Dedifferentiated amniotic fluid mesenchymal stem cell (primary cell): ENCODE results near the gene LUZP2.
A peak's percentile ranks its signal among the peaks of the same experiment; 100 is the strongest.

Experiments used
- DNase-seq: peaks from one replicate; pipeline ENCODE4 v3.0.0-alpha.2; 2016; ENCODE audit errors: extremely low spot score

Gene LUZP2

DNA sequence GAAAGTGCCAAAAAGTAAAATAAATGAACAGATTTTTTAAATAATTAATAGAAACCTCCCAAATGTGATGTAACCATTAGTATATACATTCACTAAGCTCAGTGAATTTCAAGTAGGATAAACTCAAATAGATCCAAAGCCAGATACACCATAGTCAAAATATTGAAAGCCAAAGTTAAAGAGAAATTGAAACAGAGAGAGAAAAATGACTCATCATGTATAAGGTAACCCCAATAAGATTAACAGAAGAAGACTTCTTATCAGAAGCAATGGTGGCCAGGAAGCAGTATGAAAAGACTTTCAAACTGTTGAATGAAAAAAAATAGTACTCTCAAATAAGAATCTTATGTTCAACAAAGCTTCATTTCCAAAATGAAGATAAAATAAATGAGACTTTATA lies 70.5 kb downstream of the LUZP2 start:
- DNase-seq, result no peak

DNA sequence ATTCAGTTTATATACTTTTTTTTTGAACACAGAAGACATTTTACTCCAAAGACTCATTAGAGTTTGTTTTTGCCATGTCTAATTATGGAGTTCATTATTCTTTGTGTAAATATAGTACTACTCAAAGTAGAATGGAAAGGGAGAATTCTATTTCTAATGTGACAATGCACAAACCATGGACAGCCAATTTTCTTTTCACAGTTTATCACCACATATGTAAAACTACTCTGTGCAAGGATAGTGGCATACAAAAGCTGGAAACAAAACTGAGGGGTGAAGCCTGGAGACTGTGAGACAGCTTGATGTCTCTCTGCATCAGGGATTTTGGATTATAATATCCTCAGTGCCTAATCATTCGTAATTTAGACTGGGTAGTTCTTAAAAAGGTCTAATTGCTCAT lies 75.5 kb downstream of the LUZP2 start:
- no peak for DNase-seq

DNA sequence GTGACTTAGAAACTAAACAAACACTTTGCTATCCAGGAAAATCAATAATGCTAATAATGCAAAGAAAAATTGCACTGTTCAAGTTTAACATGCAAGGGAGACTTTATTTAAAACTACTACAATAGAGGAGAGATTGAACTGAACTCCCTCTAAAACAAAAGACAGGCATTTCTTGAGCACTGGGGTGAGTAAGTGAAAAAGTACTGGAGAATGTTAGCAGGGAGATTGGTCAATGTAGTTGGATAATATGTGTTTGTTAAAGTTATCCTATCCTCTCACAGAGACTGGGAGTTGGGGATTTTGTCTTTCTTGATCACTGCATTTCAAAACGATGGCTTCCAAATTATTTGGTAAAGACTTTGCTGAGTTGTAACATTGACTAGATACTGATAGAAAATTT lies 77.6 kb downstream of the LUZP2 start:
- DNase-seq, result no peak

DNA sequence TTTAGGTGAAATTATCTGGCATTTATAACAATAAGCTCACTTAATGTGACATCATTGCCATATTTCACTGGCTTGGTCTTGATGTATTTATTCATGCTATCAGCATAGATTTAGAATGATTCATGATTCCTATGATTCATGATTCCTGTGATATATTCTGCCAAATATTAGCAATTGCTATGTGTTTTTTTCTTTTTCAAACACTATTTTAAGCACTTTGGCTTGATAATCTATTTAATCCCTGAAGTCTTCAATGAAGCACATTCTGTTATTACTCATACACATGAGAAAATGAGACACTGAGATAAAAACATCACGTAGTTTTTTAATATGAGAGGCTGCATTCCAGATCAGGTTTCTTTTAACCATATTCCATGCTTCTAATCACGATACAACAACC lies 78.5 kb downstream of the LUZP2 start:
- peak; percentile 52 for DNase-seq

DNA sequence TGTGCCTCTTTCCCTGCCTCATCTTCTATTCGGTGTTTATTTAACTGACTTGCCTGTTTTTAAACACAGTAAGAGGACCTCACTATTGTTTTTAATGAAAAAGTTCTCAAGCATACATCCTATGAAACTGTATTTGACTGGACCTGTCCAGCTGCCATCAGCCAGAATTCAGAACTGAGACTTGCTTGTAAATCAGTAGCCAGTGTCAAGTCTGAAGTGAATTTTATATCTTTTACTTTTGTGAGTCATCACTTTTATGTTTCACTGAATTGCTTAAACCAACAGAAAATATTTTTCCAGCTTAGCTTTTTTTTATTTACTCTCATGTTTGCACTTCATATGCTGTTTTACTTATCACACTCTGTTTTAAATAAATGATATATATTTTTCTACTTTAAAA lies 88.3 kb downstream of the LUZP2 start:
- DNase-seq, result peak; percentile 27

DNA sequence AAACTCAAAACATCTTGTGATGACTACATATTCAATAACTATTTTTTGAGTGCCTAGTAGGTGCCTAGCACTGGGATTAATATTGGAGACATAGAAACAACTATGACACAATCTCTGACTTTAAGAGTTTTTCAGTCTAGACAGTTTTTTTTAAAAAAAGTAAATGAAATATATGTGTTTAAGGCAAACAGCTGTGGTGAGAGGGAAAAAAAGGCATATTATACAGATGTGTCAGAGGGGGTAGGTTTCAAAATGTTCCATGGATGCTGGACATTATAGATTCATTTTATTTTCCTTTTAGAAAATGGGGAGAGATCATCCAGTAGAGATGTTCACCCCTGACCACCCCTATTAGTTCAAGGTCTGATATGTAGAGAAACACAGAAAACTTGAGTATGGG lies 90.8 kb downstream of the LUZP2 start:
- DNase-seq, result no peak

DNA sequence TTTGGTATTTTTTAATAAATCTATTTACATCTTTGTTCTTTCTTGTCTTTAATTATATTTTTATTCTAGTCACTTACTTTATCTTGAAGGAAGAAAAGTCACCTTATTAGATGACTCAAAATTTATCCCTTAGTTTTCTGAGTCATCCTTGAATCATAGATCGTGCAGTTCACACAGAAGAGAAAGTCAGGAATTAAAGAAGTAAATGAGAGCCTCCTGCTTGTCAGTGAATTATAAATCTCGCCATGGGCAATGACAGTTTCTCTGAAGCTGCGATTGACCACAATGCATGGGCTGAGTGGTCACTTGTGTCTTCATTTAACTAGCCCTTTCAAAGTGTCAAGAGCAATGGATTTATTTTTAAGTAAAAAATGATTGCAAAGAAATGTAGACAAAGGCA lies 91.2 kb downstream of the LUZP2 start:
- DNase-seq, result peak; percentile 27

DNA sequence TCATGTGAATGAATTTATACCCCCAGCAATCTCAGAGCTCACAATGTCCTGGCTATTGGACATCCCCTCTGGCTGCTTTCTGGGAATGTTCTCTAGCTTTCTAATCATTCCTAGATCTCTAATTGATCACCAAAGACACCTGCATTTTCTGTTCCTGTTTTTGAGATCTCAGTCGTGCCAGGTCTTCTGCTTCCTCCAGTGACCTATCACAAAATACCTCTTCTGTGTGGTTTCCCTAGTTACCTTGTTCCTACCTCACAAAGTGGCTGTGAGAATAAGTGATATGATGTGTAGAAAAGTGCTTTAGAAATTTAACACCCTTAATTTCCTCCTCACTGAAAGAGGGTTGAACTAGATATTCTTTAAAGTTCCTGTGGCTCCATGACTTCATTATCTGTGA lies 92.2 kb downstream of the LUZP2 start:
- DNase-seq, result no peak

DNA sequence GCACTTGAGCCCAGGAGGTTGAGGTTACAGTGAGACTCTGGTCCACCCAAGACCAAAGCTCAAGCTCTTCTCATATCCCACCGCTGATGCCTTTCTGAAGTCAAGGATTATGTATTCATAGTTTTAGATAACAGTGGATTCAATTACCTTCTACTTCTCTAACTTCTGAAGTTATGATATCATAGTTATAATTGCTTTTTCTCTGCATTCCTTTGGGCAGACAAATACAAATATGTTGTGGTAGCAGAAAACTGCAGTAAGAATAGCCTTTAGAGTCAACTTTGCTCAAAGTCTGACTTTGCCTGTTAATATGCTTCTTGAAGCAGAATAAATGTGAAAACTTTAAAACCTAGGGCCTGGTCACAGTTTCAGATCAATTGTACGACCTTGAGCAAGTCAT lies 94.4 kb downstream of the LUZP2 start:
- DNase-seq, result peak; percentile 48

DNA sequence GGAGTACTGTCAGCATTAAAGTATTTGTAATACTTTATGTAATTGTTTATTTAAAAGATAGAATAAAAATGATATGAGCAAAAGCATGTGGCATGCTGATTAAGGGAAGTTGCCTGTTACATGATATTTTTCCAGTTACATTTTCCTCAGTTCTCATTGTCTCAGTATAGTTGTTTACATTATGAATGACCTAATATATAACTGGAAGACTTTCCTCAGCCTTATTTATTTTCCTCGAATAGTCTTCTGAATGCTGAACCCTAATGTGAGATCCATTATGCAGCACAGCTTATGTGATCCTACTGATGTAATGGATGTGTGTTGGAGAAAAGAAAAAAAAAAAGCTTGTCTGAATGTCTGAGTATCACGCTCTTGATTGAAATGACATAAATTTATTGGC lies 95.5 kb downstream of the LUZP2 start:
- no peak for DNase-seq

DNA sequence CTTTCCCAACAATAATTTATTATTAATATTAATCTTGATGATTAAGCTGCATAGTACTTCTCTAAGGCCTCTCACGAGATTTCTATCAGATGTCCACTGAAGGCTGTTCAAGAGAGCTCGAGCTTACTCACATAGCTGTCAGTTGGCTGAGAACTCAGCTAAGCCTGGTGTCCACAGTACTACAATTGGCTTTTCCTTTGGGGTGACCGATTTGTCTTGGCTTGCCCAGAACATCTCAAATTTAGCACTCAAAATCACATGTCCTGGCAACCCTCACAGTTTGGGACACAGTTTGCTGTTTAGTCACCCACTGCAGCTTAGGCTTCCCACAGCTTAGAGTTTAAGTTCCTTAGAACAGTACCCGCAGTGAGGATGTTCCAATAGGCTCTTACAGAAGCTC lies 96.5 kb downstream of the LUZP2 start:
- no peak for DNase-seq

DNA sequence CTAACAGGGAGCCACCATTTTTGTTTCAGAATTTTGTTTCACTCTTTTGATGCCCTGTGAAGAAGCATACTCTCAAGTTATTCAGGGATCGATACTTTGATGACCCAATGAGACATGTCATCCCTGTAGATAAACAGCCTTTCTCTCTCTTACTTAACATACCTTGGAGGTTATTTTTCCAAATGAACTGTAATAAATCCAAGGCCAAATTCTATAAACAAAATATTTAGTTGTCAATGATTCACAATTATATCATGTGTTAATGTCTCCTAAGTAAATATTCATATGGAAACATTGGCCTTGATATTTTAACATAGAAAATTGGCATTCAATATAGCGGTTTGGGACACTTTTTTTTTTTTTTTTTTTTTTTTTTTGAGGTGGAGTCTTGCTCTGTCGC lies 97.5 kb downstream of the LUZP2 start:
- DNase-seq, result no peak

DNA sequence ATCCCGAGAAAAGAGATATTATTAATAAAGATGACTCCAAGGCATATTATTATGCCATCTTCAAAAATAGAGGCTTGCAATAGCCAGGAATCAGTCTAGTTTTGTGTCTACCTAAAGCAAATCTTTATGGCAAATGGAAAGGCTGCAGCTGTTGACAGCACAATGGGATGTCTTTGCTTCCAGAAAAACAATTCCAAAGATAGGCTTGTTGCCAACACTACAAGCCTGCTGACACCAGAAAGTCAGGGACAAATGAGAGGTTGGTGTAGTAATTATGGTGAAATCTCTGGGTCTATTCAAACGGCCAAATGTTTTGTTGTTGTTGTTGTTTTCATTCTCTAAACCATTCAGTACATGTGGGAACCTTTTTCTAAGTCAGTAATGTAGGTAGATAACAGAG lies 101.8 kb downstream of the LUZP2 start:
- no peak for DNase-seq

DNA sequence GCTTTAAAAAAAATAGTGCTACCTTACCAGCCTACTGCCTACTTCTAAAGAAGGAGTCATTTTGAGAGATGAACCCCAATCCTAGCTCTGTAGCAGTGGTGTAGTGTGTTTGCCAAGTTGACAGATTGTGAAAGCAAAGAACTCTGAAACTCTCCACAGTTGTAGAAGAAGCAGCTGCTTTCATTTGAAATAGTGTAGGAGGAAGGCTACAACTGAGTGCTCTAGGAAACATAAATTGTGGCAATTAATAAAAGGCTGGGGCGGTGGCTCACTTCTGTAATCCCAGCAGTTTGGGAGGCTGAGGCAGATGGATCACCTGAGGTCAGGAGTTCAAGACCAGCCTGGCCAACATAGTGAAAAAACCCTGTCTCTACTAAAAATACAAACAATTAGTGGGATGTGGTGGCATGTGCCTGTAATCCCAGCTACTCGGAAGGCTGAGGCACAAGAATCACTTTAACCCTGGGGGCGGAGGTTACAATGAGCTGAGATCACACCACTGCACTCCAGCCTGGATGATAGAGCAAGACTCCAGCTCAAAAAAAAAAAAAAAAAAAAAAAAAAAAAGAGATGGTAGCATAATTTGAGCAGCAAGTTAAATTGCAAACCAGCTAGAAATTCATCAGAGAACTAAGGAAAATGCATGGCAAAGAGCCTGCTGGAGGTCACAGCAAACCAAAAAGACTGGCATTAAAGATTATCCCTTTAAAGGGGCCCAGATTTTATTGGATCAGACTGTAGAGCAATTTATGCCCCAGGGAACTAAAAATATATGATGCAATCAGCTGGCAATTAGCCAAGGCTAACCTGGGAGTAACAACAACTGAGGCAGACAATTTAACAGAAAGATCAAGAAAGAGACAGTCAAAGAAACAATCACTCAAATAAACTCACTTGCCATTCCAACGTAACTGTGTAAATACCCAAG lies 112.6 kb downstream of the LUZP2 start:
- no peak for DNase-seq

DNA sequence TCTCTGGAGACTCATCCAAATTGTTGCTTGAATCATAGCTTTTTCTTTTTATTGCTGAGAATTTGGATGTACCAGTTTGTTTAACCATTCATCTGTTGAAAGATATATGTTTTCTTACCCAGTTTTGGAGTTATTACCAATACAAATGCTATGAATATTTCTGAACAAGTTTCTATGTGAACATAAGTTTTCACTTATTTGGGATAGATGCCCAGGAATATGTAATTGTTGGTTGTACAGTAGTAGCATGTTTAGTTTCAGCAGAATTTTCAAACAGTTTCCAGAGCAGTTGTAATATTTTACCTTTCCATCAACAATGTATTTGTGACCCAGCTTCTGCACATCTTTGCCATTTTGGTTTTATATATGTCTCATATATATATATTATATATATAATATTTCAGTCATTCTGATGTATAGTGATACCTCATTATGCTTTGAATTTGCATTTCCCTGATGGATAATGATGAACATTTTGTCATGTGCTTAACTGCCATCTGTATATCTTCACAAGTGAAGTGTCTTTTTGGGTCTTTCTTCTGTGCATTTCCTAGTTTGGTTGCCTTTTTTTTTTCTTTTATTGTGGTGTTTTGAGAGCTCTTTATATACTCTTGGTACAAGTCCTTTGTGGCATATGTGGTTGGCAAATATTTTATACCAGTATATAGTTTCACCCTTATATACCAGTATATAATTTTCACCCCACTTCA lies 118.8 kb downstream of the LUZP2 start:
- DNase-seq, result no peak

DNA sequence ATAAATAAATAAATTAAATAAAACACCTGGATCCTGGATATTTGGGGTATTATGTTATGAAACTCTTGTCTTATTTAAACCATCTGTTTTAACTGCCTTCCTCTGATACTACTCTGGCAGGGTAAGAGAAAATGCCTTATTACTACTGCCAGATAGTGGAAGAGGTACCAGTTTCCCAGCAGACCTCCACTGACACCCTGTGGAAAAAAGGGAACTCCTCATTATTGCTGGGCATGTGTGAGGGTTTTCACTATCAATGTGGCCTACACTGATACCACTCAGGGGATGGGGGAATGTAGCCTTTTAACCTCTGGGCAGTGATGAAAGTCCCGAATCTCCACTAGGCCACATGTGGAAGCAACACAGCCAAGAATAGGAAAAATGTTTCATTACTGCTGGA lies 121.0 kb downstream of the LUZP2 start:
- no peak for DNase-seq

DNA sequence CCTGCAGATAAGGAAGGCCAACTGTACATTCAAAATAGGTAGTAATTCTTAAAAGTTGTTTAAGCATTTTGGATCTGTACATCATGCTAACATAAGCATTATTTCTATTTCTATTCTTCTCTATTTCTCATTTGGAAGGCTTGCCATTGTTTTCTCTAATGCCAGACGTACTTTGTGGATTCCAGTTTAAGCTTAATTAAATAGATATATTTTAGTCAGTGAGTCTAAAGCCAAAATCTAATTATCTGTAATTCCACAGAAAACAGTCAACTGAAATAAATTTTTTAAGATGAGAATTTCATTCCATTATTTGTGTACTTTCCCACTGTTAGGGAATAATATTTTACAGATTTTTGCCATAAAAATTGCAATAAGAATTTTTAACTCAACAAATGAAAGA lies 123.0 kb downstream of the LUZP2 start:
- DNase-seq, result no peak

DNA sequence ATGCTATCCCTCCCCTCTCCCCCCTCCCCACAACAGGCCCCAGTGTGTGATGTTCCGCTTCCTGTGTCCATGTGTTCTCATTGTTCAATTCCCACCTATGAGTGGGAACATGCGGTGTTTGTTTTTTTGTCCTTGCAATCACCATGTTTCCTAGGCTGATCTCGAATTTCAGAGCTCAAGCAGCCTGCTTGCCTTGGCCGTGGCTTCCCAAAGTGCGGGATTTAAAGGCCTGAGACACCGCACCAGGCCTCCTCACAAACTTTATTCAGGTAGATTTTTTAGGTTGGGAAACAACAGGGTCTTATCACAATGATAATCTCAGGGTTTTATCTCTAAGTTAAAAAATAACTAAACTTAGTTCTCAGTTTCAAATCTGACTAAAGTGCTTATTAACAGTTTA lies 125.4 kb downstream of the LUZP2 start:
- DNase-seq, result no peak

DNA sequence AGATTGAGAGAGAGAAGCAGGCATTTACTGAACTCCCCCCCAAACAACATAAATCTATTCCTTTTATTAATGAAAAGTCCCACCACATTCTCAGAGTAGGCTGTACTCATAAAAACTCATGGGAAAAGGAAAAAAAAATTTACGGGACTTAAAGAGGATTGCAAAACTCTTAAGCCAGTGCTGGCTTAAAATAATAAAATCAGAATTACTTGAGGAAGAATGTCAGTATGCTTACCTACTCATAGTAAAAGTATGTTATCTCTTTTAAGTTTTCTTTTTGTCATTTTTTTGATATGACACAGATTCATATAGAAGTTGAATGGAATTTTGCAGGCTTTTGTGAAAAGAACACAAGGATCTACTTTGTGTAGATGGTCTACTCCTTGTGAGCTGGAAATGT lies 126.3 kb downstream of the LUZP2 start:
- DNase-seq, result peak; percentile 31

DNA sequence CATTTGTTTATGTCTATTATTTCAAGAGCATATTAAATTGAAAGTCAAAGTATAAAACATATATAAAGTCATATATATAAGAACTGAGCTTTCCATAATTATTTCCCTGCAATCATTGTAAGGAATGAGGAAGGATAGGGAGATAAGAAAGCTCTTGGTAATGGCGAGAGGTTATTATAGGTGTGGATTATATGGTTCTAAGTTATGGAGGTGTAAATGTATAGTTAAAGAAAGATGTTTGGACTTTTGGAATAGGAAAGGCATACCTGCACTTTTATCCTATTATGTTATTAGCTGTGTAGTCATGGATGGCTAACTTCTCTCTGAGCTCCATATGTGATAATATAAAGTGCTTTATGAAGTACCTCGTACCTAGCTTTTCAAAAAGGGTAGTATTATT lies 127.6 kb downstream of the LUZP2 start:
- no peak for DNase-seq

DNA sequence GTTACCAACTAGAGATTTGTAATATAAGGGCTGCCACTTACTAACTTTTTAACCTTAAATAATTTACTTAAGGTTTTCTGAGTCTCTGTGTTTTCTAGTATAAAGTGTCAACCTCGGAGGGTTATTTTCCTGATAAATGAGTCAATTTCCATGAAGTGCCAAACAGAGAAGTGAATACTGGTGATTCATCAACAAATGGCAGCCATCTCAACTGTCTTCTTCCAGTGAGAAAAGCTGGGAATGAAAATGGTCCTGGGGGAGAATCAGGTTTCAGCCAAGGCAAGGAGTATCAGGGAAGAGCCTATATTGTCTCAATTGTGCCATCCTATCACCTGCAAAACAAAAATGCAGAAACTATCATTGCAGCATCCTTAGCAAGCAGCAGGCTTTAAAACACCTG lies 129.1 kb downstream of the LUZP2 start:
- no peak for DNase-seq

DNA sequence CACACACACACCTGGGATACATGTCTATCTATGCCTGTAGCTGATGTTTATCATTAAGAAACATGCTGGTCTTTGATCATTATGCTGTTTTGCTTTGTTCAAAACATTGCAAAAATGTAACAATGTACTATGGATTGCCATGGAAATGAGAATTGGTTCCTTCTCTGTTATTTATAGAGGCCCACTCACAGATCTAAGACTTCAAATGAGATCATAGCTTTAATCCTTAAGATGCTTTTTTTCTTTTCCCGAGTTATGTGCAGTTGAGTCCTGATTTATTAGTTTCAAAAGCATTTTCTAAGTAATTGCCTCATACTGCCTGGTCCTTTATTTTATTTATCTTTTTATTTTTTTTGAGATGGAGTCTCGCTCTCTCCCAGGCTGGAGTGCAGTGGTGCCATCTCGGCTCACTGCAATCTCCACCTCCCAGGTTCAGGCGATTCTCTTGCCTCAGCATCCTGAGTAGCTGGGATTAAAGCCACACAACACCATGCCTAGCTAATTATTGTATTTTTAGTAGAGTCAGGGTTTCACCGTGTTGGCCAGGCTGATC lies 131.4 kb downstream of the LUZP2 start:
- DNase-seq, result no peak

DNA sequence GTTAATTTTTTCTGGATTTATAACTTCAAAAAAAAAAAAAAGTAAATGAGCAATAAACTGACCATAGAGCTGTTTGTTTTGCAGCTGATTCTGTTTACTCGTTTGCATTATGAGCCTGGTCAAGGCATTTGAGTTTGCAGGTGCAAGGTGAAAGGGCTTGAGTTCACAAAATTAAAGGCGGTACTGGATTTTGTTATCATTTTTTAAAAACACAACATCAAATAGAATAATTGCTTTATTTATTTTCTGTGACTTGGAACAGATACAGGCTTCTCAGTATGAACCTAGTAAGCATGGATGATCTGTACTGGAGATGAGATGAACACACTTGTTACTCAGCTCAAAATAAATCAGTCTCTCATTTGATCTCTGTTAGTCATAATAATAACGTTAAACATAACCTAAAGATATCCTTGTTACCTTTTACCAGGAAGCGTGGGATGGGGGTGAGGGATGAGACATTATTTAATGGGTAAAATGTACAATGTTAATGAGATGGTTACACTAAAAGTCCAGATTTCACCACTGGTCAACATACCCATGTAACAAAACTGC lies 137.8 kb downstream of the LUZP2 start:
- DNase-seq, result no peak
